Astrocyte (in vitro differentiated cells and primary cell): ENCODE data around the gene GAS2L1. TPM values are rescaled to one million over a fixed set of nuclear protein-coding genes. Genes with fewer than 3 reads are reported as not detected.

Experiments
- DNase-seq: peaks from one replicate; pipeline ENCODE4 v3.0.0-alpha.2; 2010; ENCODE audit warnings: low read depth
- FAIRE-seq: peaks from 2 replicates; lab custom pipeline; 2011; peaks lifted over from hg19 to GRCh38; lab: Jason Lieb, UNC
- H2AFZ ChIP-seq: 2 replicates; pipeline ENCODE4 v1.6.0; 2012; ENCODE audit warnings: low read depth, low read length, inconsistent platforms
- H3K27ac ChIP-seq: 2 replicates; pipeline ENCODE4 v1.5.1; 2011; ENCODE audit warnings: low read depth, low read length, inconsistent platforms
- H3K27me3 ChIP-seq: 2 replicates; pipeline ENCODE4 v1.6.0; 2011; ENCODE audit warnings: low read length, inconsistent platforms; ENCODE audit not compliant: insufficient read depth
- H3K36me3 ChIP-seq: 2 replicates; pipeline ENCODE4 v1.5.1; 2011; ENCODE audit warnings: low read length, inconsistent platforms; ENCODE audit not compliant: insufficient read depth
- H3K4me1 ChIP-seq: 2 replicates; pipeline ENCODE4 v1.5.1; 2011; ENCODE audit warnings: low read length, inconsistent platforms; ENCODE audit not compliant: insufficient read depth
- H3K4me2 ChIP-seq: 2 replicates; pipeline ENCODE4 v1.6.0; 2012; ENCODE audit warnings: low read length, inconsistent platforms
- H3K4me3 ChIP-seq: 2 replicates; pipeline ENCODE4 v1.5.1; 2011; ENCODE audit warnings: low read depth, mild to moderate bottlenecking, low read length, inconsistent platforms; ENCODE audit not compliant: insufficient read depth
- H3K79me2 ChIP-seq: 2 replicates; pipeline ENCODE4 v1.6.0; 2012; ENCODE audit warnings: mild to moderate bottlenecking, low read length, inconsistent platforms; ENCODE audit not compliant: insufficient read depth
- H3K9ac ChIP-seq: 2 replicates; pipeline ENCODE4 v1.6.0; 2012; ENCODE audit warnings: mild to moderate bottlenecking, low read length, inconsistent platforms
- H3K9me3 ChIP-seq: 2 replicates; pipeline ENCODE4 v1.5.1; 2012; ENCODE audit warnings: low read depth, mild to moderate bottlenecking, low read length, inconsistent platforms; ENCODE audit not compliant: insufficient read depth
- H4K20me1 ChIP-seq: 2 replicates; pipeline ENCODE4 v1.6.0; 2012; ENCODE audit warnings: low read length, inconsistent platforms; ENCODE audit not compliant: insufficient read depth
- H3K27ac Mint-ChIP-seq: one replicate; pipeline ENCODE4 v1.8.0; 2021; ENCODE audit warnings: mild to moderate bottlenecking, mixed read lengths; ENCODE audit not compliant: unreplicated experiment
- H3K27me3 Mint-ChIP-seq: one replicate; pipeline ENCODE4 v1.8.0; 2021; ENCODE audit warnings: low read depth, mixed read lengths; ENCODE audit not compliant: unreplicated experiment
- H3K36me3 Mint-ChIP-seq: one replicate; pipeline ENCODE4 v1.8.0; 2021; ENCODE audit warnings: low read depth, mixed read lengths; ENCODE audit not compliant: unreplicated experiment
- H3K4me1 Mint-ChIP-seq: one replicate; pipeline ENCODE4 v1.8.0; 2021; ENCODE audit warnings: low read depth, mixed read lengths; ENCODE audit not compliant: unreplicated experiment
- H3K4me3 Mint-ChIP-seq: one replicate; pipeline ENCODE4 v1.8.0; 2021; ENCODE audit warnings: mild to moderate bottlenecking, moderate library complexity, mixed read lengths; ENCODE audit not compliant: unreplicated experiment
- H3K9me3 Mint-ChIP-seq: one replicate; pipeline ENCODE4 v1.8.0; 2021; ENCODE audit warnings: mild to moderate bottlenecking, mixed read lengths; ENCODE audit not compliant: unreplicated experiment
- EZH2 ChIP-seq: IDR thresholded peaks from 2 replicates; pipeline ENCODE4 v1.6.1; 2012; ENCODE audit warnings: mild to moderate bottlenecking, low read length, inconsistent platforms; ENCODE audit not compliant: insufficient read depth
- total RNA-seq: library from RNA; stranded (reverse); gene quantifications from 2 replicates; pipeline ENCODE4 v1.2.1, GENCODE V29; 2021
- TF ChIP-seq, protein P1 (sequence below): IDR thresholded peaks from 2 replicates; pipeline ENCODE4 v1.5.1; 2011; ENCODE audit warnings: low read depth, mild to moderate bottlenecking, inconsistent platforms, low read length, moderate library complexity; ENCODE audit not compliant: insufficient read depth

GAS2L1 gene
- total RNA-seq, 1 donor from 2014 or later = 24.3 TPM

DNA sequence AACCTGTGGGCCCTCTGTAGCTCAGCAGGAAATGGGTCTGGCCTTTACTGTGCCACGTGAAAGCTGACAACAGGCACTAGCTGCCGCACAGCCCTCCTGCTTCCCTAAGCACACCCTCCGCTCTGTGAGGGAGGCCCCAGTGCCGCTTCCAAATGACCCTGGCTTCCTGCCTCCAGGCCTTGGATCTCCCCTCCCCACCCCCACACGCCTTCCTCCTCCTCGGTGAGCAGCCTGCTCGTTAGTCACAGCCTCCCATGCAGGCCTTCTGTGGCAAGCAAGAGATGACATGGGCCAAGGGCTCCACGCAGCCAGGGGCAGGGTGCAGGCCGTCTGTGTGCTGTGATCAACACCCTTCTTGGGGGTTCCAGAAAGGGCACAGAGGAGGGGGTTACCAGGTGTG, 24.3 kb downstream of the GAS2L1 start:
- peaks cover 9% of the 10 kb centered on the region for H4K20me1 ChIP-seq
- Mint-ChIP-seq H3K27me3 (no peaks in the 10 kb centered on the region), H3K9me3 (no peaks in the 10 kb centered on the region), H3K36me3 (peaks cover 13% of the 10 kb centered on the region), H3K27ac (no peak overlapping the region), H3K4me1 (peaks cover 3% of the 10 kb centered on the region), H3K4me3 (no peak overlapping the region)
- H3K36me3 ChIP-seq = peaks cover 4% of the 10 kb centered on the region
- peak overlapping the region; percentile 55 for H3K4me2 ChIP-seq
- H2AFZ ChIP-seq = no peak overlapping the region
- H3K79me2 ChIP-seq = no peaks in the 10 kb centered on the region
- FAIRE-seq = no peak
- H3K4me3 ChIP-seq = no peak overlapping the region
- H3K9me3 ChIP-seq = no peaks in the 10 kb centered on the region
- DNase-seq = peak; percentile 69
- H3K27me3 ChIP-seq = no peaks in the 10 kb centered on the region
- H3K4me1 ChIP-seq = peaks cover 22% of the 10 kb centered on the region
- no peak overlapping the region for H3K9ac ChIP-seq
- no peak for TF ChIP-seq EZH2
- TF ChIP-seq, protein P1, sequence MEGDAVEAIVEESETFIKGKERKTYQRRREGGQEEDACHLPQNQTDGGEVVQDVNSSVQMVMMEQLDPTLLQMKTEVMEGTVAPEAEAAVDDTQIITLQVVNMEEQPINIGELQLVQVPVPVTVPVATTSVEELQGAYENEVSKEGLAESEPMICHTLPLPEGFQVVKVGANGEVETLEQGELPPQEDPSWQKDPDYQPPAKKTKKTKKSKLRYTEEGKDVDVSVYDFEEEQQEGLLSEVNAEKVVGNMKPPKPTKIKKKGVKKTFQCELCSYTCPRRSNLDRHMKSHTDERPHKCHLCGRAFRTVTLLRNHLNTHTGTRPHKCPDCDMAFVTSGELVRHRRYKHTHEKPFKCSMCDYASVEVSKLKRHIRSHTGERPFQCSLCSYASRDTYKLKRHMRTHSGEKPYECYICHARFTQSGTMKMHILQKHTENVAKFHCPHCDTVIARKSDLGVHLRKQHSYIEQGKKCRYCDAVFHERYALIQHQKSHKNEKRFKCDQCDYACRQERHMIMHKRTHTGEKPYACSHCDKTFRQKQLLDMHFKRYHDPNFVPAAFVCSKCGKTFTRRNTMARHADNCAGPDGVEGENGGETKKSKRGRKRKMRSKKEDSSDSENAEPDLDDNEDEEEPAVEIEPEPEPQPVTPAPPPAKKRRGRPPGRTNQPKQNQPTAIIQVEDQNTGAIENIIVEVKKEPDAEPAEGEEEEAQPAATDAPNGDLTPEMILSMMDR = no peak
- H3K27ac ChIP-seq = no peak overlapping the region

DNA sequence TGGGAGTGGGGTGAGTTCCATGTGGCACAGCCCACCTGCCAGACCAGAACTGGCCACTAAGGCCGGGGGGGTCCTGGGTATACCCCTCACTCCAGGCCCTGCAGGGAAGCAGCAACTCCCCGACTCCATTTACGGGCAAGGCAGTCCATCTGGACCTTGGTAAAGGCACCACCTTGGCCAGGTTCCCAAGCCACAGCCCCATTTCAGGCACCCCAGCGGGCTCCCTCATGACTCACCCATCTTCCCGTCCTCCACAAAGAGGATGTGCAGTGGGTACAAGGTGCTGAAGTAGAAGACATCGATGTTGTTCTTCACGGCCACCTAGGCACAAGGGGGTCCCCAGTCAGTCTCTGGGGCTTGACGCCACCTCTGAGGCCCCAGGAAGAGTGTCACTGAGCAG, 24.8 kb downstream of the GAS2L1 start:
- H3K9me3 ChIP-seq = no peaks in the 10 kb centered on the region
- H3K79me2 ChIP-seq = no peaks in the 10 kb centered on the region
- Mint-ChIP-seq H3K9me3 (no peaks in the 10 kb centered on the region), H3K27me3 (no peaks in the 10 kb centered on the region), H3K36me3 (peaks cover 16% of the 10 kb centered on the region), H3K4me3 (no peak overlapping the region), H3K27ac (no peak overlapping the region), H3K4me1 (peaks cover 3% of the 10 kb centered on the region)
- peak overlapping the region; percentile 55 for H3K4me2 ChIP-seq
- H4K20me1 ChIP-seq = peaks cover 10% of the 10 kb centered on the region
- peaks cover 7% of the 10 kb centered on the region for H3K36me3 ChIP-seq
- H3K27ac ChIP-seq = no peak overlapping the region
- no peak overlapping the region for H3K9ac ChIP-seq
- H3K4me1 ChIP-seq = peaks cover 22% of the 10 kb centered on the region
- TF ChIP-seq EZH2 = no peak
- TF ChIP-seq, protein P1 = no peak
- no peak for FAIRE-seq
- H3K4me3 ChIP-seq = no peak overlapping the region
- no peak for DNase-seq
- H3K27me3 ChIP-seq = no peaks in the 10 kb centered on the region
- H2AFZ ChIP-seq = no peak overlapping the region

DNA sequence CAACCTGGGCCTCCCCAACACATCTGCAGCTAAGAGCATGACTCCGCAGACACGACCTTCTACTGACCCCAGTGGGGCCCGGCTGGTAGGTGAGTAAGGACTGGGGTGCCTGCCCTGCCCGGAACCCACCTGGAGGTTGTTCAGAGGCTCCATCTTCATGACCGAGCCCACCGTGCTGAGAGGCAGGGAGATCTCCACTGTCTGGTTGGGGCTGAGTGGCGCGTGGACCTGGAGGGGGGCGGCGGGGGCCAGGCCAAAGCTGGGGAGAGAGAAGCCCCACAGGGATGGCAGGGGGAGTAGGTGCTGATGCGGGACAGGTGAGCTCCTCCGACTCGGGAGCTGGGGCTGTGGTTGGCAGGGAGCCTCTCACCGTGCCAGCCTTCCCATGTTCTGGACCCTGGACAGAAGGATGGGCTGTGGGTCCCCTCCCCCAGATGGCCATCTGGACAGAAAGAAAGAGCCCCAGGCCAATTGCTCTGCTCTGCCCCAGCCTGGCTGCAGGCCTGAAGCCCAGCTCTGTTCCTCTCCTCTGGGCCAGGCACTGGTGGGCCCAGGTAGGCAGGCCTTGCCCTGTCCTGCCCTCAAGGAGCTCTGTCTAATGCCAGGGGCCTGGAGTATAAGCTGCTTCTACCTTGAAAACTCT, 25.3 kb downstream of the GAS2L1 start:
- Mint-ChIP-seq H3K4me3 (no peak overlapping the region), H3K9me3 (no peaks in the 10 kb centered on the region), H3K36me3 (peaks cover 14% of the 10 kb centered on the region), H3K4me1 (peaks cover 3% of the 10 kb centered on the region), H3K27me3 (no peaks in the 10 kb centered on the region), H3K27ac (no peak overlapping the region)
- Histone ChIP-seq H3K4me2 (peak overlapping the region; percentile 55), H3K9ac (no peak overlapping the region), H3K4me3 (no peak overlapping the region), H3K9me3 (no peaks in the 10 kb centered on the region), H3K4me1 (peaks cover 22% of the 10 kb centered on the region), H3K27ac (no peak overlapping the region), H3K36me3 (peaks cover 8% of the 10 kb centered on the region), H3K27me3 (no peaks in the 10 kb centered on the region), H2AFZ (no peak overlapping the region), H3K79me2 (no peaks in the 10 kb centered on the region), H4K20me1 (peaks cover 7% of the 10 kb centered on the region)
- TF ChIP-seq, protein P1 = no peak
- no peak for TF ChIP-seq EZH2
- DNase-seq (no peak), FAIRE-seq (no peak)
